A673 (cell line): Measurements from ENCODE around the gene RIPOR3. TPM values are rescaled to one million over a fixed set of nuclear protein-coding genes. Genes with fewer than 3 reads are reported as not detected.

Experiments used
- BruUV-seq: library from RNA; stranded (reverse); fragments of 400-500 nt; replicated peaks from 2 replicates; lab custom pipeline; 2021; lab: Mats Ljungman, UMichigan
- CTCF ChIA-PET: fragments of 300-600 bp; sonication (Branson Sonifier 250); formaldehyde crosslinking; loops from one replicate; lab custom pipeline; 2022; ENCODE audit warnings: antibody characterized with exemption; lab: Charles Lee
- POLR2A ChIA-PET: fragments of 300-600 bp; sonication (Branson Sonifier 250); formaldehyde crosslinking; loops from one replicate; lab custom pipeline; 2022; ENCODE audit warnings: antibody characterized with exemption; ENCODE audit not compliant: low non-redundant PET; lab: Charles Lee
- DNase-seq: peaks from one replicate; pipeline ENCODE4 v3.0.0-alpha.2; 2015; ENCODE audit warnings: low spot score
- H3K27ac ChIP-seq: fragments of 200-600 bp; sonication (generic); 2 replicates; pipeline ENCODE4 v1.5.1; 2016; ENCODE audit warnings: mixed run types, low read depth, mild to moderate bottlenecking, mixed read lengths, antibody characterized with exemption, low read length; ENCODE audit not compliant: poor library complexity, severe bottlenecking
- H3K27me3 ChIP-seq: fragments of 200-600 bp; sonication (generic); replicated peaks from 2 replicates; pipeline ENCODE4 v1.6.1; 2017; ENCODE audit warnings: mixed run types, low read depth, mild to moderate bottlenecking, mixed read lengths, antibody characterized with exemption, low read length; ENCODE audit not compliant: insufficient read depth, poor library complexity
- H3K36me3 ChIP-seq: fragments of 200-600 bp; sonication (generic); 2 replicates; pipeline ENCODE4 v1.6.1; 2016; ENCODE audit warnings: mixed run types, mild to moderate bottlenecking, mixed read lengths, antibody characterized with exemption, low read length; ENCODE audit not compliant: insufficient read depth, poor library complexity, severe bottlenecking
- H3K4me1 ChIP-seq: fragments of 200-600 bp; sonication (generic); 2 replicates; pipeline ENCODE4 v1.6.1; 2017; ENCODE audit warnings: mixed run types, mild to moderate bottlenecking, mixed read lengths, antibody characterized with exemption, low read length; ENCODE audit not compliant: insufficient read depth, poor library complexity, severe bottlenecking
- H3K4me3 ChIP-seq: fragments of 200-600 bp; sonication (generic); 2 replicates; pipeline ENCODE4 v1.5.1; 2016; ENCODE audit warnings: low read depth, mixed run types, mild to moderate bottlenecking, mixed read lengths, low read length; ENCODE audit not compliant: poor library complexity, severe bottlenecking
- H3K9me3 ChIP-seq: fragments of 200-600 bp; sonication (generic); 2 replicates; pipeline ENCODE4 v1.6.1; 2016; ENCODE audit warnings: mixed run types, low read depth, mild to moderate bottlenecking, mixed read lengths, antibody characterized with exemption, low read length; ENCODE audit not compliant: poor library complexity, severe bottlenecking
- EZH2 ChIP-seq: fragments of 200-600 bp; sonication (generic); IDR thresholded peaks from 2 replicates; pipeline ENCODE4 v1.6.1; 2017; ENCODE audit warnings: borderline replicate concordance, low read depth, mild to moderate bottlenecking, mixed read lengths, antibody characterized with exemption, low read length; ENCODE audit not compliant: poor library complexity, severe bottlenecking
- intact Hi-C: fragments of 100-400 bp; cut with micrococcal nuclease; formaldehyde crosslinking; loops from one replicate; pipeline ENCODE4 v1.10.0; 2022; ENCODE audit not compliant: unreplicated experiment
- total RNA-seq: library from RNA; stranded (reverse); gene quantifications from 2 replicates; pipeline ENCODE4 v1.2.3, GENCODE V29; 2021
- TF ChIP-seq, protein P1 (sequence below): fragments of 300-800, 200-600 bp; sonication (generic); conservative IDR thresholded peaks from 2 replicates; pipeline ENCODE4 v1.5.1; 2017; ENCODE audit warnings: low read depth, mild to moderate bottlenecking, antibody characterized with exemption, low read length, moderate library complexity, mixed read lengths

Gene RIPOR3
- total RNA-seq, 1 experiment from 2014 or later, result 19.1 TPM

GRCh38 chr20:50559149-50559548 lies 132.2 kb downstream of the RIPOR3 start:
- CTCF ChIA-PET, result no interaction called here
- POLR2A ChIA-PET, result interaction anchor here (0.6 kb wide), 1 partner anchor 642 kb away, joined by 3 read pairs; no protein-coding TSS in a partner anchor
- intact Hi-C loops, result no loop called here
- peaks cover 31% of the 10 kb centered on the region for H3K4me1 ChIP-seq
- H3K27me3 ChIP-seq, result no peaks in the 10 kb centered on the region
- H3K4me3 ChIP-seq, result no peak overlapping the region
- BruUV-seq, result no TSS peak
- H3K27ac ChIP-seq, result no peak overlapping the region
- DNase-seq, result no peak
- peaks cover 6% of the 10 kb centered on the region for H3K36me3 ChIP-seq
- H3K9me3 ChIP-seq, result peaks cover 3% of the 10 kb centered on the region
- TF ChIP-seq, protein P1, sequence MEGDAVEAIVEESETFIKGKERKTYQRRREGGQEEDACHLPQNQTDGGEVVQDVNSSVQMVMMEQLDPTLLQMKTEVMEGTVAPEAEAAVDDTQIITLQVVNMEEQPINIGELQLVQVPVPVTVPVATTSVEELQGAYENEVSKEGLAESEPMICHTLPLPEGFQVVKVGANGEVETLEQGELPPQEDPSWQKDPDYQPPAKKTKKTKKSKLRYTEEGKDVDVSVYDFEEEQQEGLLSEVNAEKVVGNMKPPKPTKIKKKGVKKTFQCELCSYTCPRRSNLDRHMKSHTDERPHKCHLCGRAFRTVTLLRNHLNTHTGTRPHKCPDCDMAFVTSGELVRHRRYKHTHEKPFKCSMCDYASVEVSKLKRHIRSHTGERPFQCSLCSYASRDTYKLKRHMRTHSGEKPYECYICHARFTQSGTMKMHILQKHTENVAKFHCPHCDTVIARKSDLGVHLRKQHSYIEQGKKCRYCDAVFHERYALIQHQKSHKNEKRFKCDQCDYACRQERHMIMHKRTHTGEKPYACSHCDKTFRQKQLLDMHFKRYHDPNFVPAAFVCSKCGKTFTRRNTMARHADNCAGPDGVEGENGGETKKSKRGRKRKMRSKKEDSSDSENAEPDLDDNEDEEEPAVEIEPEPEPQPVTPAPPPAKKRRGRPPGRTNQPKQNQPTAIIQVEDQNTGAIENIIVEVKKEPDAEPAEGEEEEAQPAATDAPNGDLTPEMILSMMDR, result no peak
- TF ChIP-seq EZH2, result no peak

- peaks cover 6% of the 10 kb centered on the region for H3K36me3 ChIP-seq
- no peak for TF ChIP-seq EZH2
- POLR2A ChIA-PET, result interaction anchor here (0.5 to 0.6 kb wide), 2 partner anchors 19 to 26 kb away, joined by 3 to 18 read pairs; no protein-coding TSS in a partner anchor
- H3K9me3 ChIP-seq, result peaks cover 3% of the 10 kb centered on the region
- no peaks in the 10 kb centered on the region for H3K27me3 ChIP-seq
- CTCF ChIA-PET, result no interaction called here
- no peak for DNase-seq
- no TSS peak for BruUV-seq
- H3K4me3 ChIP-seq, result no peak overlapping the region
- no peak overlapping the region for H3K27ac ChIP-seq
- H3K4me1 ChIP-seq, result peaks cover 31% of the 10 kb centered on the region
- intact Hi-C loops, result no loop called here
Observed at GRCh38 chr20:50558483-50558925, 132.8 kb downstream of the RIPOR3 start.

DNA sequence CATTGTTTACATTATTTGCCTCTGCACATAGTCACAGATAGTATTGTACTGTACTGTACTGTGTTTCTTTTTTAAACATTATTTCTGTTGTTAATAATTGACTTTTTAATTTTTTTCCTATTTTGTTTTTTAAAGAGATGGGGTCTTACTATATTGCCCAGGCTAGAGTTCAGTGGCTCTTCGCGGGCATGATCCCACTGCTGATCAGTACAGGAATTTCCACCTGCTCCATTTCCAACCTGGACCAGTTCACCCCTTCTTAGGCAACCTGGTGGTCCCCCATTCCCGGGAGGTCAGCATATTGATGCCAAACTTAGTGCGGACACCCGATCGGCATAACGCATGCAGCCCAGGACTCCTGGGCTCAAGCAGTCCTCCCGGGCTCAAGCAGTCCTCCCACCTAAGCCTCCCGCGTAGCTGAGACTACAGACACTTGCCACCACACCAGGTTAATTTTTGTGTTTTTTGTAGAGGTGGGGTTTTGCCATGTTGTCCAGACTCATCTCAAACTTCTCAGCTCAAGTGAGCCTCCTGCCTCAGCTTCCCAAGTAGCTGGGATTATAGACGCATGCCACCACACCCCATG lies 133.7 kb downstream of the RIPOR3 start:
- TF ChIP-seq EZH2, result no peak
- TF ChIP-seq, protein P1, result no peak
- no peak for DNase-seq
- CTCF ChIA-PET, result no interaction called here
- Histone ChIP-seq H3K27ac (no peak overlapping the region), H3K4me1 (peaks cover 30% of the 10 kb centered on the region), H3K27me3 (no peaks in the 10 kb centered on the region), H3K9me3 (peaks cover 3% of the 10 kb centered on the region), H3K36me3 (no peaks in the 10 kb centered on the region), H3K4me3 (no peak overlapping the region)
- no TSS peak for BruUV-seq
- POLR2A ChIA-PET, result no interaction called here
- intact Hi-C loops, result no loop called here
